NCI-H345 treated with DMSO at 0.1 percent for 48 hours (cell line): ENCODE results near the gene LMO7.
"Not testable (repeated sequence)": the region's sequence is repeated elsewhere in the genome, so short reads cannot be mapped to it uniquely, and the experiment has no call there.

Experiments used
- DNase-seq: peaks from one replicate; lab custom pipeline; 2025; ENCODE audit not compliant: unreplicated experiment; lab: John Stamatoyannopoulos, UW

LMO7 gene

DNA sequence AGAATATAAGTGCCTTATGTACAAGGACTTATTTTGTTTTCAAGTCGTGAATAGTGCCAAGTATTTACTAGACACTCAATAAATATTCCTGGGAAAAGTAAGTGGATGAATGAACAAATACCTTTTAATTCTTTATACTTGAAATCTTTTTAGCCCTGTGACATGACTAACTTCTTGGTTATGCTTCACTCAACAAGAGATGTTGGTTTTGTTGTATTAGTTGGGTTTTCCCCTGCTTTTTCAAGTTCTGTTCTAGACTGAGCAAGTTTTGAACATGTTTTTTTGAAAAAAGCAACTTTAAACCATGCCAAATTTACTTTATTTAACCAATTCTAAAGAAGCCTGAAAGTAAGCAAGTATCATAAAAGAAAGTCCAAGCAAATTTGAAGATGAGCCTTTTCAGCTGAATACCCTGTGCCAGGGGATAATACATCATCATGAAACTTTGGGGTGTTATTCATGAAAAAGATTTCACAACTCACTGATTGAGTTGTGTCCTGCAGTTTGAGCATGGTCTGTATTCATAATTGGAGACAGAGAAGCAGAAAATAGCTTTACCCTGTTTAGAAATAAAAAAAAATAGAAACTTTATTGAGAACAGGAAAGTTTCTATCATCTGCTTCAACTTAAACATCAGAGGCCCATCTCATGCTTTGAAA, 11.1 kb downstream of the LMO7 start:
- DNase-seq, result no peak

DNA sequence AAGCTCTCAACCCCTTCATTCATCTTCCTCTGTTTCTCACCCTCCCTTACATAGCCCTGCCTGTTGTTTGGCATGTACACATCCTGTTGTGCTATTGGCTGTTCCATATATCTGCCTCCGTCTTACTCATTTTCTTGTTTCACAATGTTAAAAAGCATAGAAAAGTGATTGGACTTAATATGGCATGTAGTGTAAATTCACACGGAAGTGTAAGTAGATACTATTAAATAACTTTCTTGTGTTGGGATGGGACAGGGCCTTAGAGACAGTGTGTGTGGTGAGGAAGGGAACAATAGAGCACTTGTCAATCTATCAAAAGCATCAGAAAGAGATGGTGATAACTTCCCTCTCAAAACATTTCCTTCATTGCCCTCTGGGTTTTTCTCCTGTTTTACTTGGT, 12.3 kb downstream of the LMO7 start:
- no peak for DNase-seq

DNA sequence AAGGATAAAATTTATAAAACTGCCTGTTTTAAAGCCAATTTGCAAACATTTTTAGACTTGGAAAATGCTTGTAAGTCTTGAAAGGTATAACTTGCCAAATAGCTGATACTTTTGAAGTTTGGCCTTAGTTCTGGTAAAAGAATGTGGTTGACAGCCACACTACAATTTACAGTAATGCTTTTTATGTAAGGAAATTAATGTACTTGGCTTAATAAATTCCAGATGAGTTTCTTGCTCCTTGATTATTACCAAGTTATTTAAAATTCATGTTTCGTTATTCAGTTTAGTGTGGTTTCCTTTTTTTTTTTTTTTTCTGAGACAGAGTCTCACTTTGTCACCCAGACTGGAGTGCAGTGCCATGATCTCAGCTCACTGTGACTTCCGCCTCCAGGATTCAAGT, 14.9 kb downstream of the LMO7 start:
- DNase-seq, result no peak

DNA sequence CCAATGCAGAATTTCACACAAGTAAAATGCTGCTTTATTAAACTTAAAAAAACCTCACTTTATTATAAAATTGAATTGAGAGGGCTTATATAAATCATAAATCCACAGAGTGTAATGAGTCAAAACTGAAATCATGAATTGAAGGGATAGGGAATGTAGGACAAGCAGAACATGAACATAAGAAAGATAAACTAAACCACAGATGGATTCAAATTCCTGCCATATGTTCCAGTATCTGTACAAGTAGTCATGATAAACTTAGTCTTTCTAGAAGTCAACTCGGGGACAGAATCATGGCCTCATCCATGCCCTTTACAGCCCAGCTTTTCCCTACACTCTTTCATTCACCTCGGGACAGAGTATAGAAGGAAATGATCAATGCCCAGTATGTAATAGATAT, 16.6 kb downstream of the LMO7 start:
- DNase-seq, result no peak

GRCh38 chr13:75656425-75656989, 20.4 kb downstream of the LMO7 start:
- no peak for DNase-seq

DNA sequence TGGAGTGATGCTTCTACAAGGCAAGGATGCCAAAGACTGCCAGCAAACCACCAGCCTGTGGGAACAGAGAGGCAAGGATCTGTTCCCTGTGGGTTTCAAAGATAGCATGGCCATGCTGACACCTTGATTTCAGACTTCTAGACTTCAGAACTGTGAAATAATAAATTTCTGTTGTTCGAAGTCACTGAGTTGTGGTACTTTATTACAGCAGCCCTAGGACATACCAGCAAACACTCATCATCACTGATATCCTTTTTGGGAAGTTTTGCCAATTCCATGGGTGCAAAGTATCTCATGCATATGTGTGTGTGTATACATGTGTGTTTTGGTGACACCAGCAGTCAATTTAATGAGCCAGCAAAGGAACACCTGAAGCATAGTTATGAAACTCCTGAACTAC, 21.0 kb downstream of the LMO7 start:
- DNase-seq, result no peak

- DNase-seq, result no peak
Measured at GRCh38 chr13:75660694-75661093, 24.6 kb downstream of the LMO7 start.

DNA sequence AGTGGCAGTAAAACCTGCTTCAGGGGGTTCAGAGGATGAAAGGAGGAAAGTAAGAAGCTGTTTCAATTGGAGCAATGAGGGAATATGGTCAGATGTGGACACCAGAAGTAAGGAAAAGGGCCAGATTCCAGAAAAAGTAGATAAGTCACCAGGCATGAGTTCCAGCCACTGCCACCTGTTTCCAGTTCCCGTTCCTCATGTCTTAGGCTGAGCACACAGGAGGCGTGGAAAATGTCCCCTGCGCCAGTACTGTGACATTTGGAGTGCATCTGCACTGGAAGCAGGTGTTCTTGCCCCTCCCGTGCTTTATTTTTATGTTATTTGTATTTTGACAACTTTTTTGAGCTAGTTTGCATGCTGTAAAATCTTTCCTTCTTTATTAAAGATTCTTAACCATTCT, 25.3 kb downstream of the LMO7 start:
- DNase-seq, result no peak

GRCh38 chr13:75666646-75667351, 30.7 kb downstream of the LMO7 start:
- DNase-seq, result no peak

DNA sequence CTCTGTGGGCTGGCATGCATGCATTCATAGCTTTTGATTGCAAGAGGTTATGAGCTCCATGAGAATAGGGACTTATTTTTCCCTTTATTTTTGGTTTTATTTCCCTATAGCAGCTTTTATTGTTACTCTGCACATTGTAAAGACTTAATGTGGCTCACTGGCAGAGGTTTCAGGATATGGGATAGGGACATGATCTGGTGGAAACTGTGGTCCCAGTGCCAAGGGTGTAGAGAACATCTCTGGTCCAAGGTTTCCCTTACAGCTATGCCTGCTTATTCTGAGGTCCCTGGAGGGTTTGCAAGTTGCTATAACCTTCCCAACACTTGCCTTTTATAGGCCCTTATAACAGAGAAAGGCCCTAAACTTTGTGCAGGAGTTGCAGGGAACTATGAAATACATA, 33.6 kb downstream of the LMO7 start:
- DNase-seq, result no peak

DNA sequence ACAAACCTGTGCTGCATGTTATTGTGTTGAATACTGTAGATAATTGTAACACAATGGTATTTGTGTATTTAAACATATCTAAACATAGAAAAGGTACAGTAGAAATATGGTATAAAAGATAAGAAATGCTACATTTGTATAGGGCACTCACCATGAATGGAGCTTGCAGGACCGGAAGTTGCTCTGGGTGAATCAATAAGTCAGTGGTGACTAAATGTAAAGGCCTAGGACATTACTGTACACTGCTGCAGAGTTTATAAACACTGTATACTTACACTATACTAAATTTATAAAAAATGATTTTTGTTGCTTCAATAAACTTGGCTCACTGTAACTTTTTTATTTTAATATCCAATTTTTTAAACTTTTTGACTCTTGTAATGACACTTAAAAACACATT, 34.4 kb downstream of the LMO7 start:
- DNase-seq, result no peak

DNA sequence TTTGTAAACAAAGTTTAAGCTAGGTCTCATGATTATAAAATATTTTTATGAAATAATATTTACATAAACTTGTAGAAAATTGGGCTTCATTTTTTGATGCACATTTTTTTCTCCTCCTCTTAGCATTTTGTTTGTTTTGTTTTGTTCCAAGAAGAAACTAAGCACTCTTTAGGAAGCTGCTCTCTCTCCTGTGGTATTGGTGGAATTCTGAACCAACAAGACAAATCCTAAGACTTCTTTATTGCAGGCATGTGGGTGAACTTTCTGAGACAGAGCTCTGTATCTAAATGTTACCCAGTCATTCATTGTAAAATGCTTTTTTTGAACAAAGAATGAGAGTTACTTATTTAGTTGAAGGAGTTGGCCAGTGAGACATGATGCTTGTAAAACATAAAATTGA, 39.3 kb downstream of the LMO7 start:
- DNase-seq, result no peak

DNA sequence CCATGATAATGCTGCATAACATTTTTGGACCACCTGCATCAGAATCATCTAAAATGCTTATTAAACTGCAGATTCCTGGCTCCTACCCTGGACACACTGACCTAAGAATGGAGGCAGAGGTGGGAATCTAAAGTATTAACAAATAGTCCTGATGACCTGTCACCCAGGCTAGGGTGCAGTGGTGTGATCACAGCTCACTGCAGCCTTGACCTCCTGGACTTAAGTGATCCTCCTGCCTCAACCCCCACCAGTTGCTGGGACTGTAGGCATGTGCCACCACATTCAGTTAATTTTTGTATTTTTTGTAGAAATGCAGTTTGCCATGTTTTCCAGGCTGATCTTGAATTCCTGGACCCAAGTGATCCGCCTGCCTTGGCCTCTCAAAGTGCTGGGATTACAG, 43.3 kb downstream of the LMO7 start:
- no peak for DNase-seq

- not testable (repeated sequence) for DNase-seq
Measured at GRCh38 chr13:75680251-75680650, 44.1 kb downstream of the LMO7 start.

DNA sequence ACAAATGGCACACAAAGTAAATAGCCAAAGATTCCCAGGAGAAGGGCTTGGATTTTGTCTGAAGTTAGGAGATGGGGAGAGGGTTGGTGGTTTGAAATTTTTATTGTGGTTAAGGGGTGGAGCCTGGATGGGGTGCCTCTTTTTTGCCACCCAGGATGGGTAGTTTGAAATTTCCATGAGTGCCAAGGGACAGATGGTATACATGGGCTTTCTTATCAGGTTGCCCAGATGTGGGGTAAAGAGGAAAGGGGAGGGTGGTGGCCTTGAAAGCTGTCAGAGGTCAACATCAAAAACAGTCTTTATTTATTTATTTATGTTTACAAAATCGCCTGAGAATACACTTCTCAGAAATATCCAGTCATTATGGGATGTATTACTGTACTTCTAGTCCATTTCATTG, 46.2 kb downstream of the LMO7 start:
- DNase-seq, result no peak

- peak; percentile 73 for DNase-seq
Measured at GRCh38 chr13:75685239-75685697, 49.1 kb downstream of the LMO7 start.

GRCh38 chr13:75687150-75687763, 51.1 kb downstream of the LMO7 start:
- no peak for DNase-seq

DNA sequence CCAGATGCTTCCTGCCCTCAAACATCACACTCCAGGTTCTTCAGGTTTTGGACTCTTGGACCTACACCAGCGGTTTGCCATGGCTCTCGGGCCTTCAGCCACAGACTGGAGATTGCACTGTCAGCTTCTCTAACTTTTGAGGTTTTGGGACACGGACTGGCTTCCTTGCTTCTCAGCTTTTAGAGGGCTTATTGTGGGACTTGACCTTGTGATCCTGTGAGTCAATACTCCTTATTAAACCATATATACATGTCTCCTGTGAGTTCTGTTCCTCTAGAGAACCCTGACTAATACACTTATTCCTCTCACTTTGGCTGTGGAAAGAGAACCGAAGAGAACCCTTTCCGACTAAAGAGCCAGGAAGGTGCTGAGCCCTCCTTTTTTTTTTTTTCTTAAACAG, 53.6 kb downstream of the LMO7 start:
- DNase-seq, result no peak

DNA sequence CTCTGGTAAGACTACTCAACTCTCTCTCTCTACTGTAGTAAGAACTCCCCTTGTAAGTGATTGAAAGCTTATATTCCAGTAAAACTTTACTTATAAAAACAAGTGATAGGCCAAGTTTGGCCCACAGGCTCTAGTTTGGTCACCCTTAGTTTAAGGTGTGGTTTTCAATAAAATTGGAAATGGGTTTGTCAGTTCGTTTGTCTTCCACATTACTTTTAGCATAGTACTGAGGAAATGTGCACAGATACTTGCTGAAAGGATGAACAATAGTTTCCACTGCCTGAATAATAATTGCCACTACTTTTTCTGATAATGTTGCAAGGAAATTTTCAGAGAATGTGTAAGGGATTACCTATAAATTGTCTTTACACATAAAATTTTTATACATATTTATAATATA, 54.5 kb downstream of the LMO7 start:
- DNase-seq, result no peak

DNA sequence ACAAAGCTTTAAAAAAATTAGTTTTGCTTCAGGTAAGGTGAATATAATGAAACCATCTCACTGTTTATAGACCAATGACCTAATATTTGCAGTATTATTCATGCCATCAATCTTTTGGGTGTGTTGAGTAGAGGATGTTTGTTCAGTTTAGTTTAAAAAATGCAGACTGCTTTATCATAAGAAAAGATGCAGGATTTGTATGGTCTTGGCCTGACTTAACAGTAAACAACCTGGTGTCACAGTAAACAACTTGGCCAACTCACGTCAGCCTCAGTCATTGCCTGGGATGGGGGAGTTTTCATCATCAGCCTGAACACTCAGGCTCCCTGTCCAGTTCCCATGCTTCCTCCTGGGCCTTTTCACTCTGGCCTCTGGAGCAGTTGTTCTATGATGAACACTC, 55.1 kb downstream of the LMO7 start:
- DNase-seq, result no peak

DNA sequence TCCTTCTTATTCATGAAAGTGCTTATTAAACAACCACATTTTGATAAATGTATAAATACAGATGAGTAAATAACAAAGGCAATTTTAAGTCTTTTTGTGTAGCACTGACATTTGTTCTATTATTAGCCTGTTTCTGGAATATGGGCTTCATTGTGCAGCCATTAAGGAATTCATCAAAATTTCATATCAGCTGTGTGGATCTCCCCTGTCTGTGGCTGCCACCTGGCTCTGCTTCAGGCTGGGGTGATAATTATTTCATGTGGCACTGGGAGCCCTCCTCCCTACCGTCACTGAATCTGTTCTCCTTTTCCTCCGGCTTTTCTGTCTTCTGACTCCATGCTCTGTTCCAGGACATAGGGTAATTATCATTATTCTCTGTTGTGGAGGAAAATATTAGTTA, 57.1 kb downstream of the LMO7 start:
- DNase-seq, result no peak

DNA sequence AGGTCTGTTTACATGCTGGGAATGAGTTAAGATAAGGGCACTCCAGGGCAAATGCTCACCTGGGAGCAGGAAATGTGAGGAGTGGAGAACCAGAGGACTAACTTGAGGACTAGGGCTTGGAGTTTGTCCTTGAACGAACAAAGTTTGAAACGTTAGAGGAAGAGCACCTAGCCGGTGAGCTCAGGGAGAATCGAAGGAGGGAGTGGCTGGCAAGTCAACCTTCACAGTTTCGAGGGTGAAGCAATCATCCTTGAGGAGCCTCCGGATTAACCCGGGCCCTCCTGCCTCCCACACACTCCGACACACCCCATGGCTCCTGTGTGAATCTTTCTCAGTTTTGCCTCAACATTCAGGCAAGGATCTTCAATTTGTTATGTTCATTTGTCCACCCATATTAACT, 58.6 kb downstream of the LMO7 start:
- no peak for DNase-seq
